HEK293 (cell line): ENCODE measurements around the gene DLL4.

Experiments
- FEZF1 ChIP-seq: fragments of 450-650 bp; formaldehyde crosslinking; IDR thresholded peaks from 2 replicates; pipeline ENCODE4 v1.5.1; 2016; ENCODE audit warnings: missing biosample characterization, missing genetic modification characterization
- GLIS1 ChIP-seq: fragments of 450-650 bp; formaldehyde crosslinking; IDR thresholded peaks from 2 replicates; pipeline ENCODE4 v1.5.1; 2016; ENCODE audit warnings: missing biosample characterization, missing genetic modification characterization
- HOXD13 ChIP-seq: sonication (generic); formaldehyde crosslinking; IDR thresholded peaks from 2 replicates; pipeline ENCODE4 v1.8.0; 2022; ENCODE audit warnings: missing genetic modification reagents, borderline replicate concordance
- KLF9 ChIP-seq: fragments of 450-650 bp; formaldehyde crosslinking; IDR thresholded peaks from 2 replicates; pipeline ENCODE4 v1.5.1; 2016; ENCODE audit warnings: missing biosample characterization, missing genetic modification characterization, low read depth
- OVOL3 ChIP-seq: fragments of 450-650 bp; formaldehyde crosslinking; IDR thresholded peaks from 2 replicates; pipeline ENCODE4 v1.5.1; 2016; ENCODE audit warnings: missing biosample characterization, missing genetic modification characterization
- SCRT1 ChIP-seq: fragments of 450-650 bp; formaldehyde crosslinking; IDR thresholded peaks from 2 replicates; pipeline ENCODE4 v1.5.1; 2016; ENCODE audit warnings: missing biosample characterization, missing genetic modification characterization, borderline replicate concordance
- ZBTB1 ChIP-seq: fragments of 450-650 bp; formaldehyde crosslinking; IDR thresholded peaks from 2 replicates; pipeline ENCODE4 v1.5.1; 2016; ENCODE audit warnings: missing biosample characterization, missing genetic modification characterization
- ZFP69B ChIP-seq: fragments of 450-650 bp; formaldehyde crosslinking; IDR thresholded peaks from 2 replicates; pipeline ENCODE4 v1.5.1; 2016; ENCODE audit warnings: missing biosample characterization, missing genetic modification characterization
- ZNF121 ChIP-seq: fragments of 450-650 bp; formaldehyde crosslinking; IDR thresholded peaks from 2 replicates; pipeline ENCODE4 v1.5.1; 2016; ENCODE audit warnings: missing biosample characterization, missing genetic modification characterization
- ZNF140 ChIP-seq: fragments of 450-650 bp; formaldehyde crosslinking; IDR thresholded peaks from 2 replicates; pipeline ENCODE4 v1.5.1; 2016; ENCODE audit warnings: missing biosample characterization, missing genetic modification characterization
- ZNF155 ChIP-seq: fragments of 450-650 bp; formaldehyde crosslinking; IDR thresholded peaks from 2 replicates; pipeline ENCODE4 v1.5.1; 2016; ENCODE audit warnings: missing biosample characterization, missing genetic modification characterization
- ZNF16 ChIP-seq: fragments of 450-650 bp; formaldehyde crosslinking; IDR thresholded peaks from 2 replicates; pipeline ENCODE4 v1.5.1; 2016; ENCODE audit warnings: low read depth, missing biosample characterization, missing genetic modification characterization
- ZNF184 ChIP-seq: fragments of 450-650 bp; IDR thresholded peaks from 2 replicates; pipeline ENCODE4 v1.5.1; 2018; ENCODE audit warnings: missing biosample characterization, mild to moderate bottlenecking, missing genetic modification characterization
- ZNF2 ChIP-seq: fragments of 450-650 bp; formaldehyde crosslinking; IDR thresholded peaks from 2 replicates; pipeline ENCODE4 v1.5.1; 2016; ENCODE audit warnings: missing biosample characterization, missing genetic modification characterization
- ZNF23 ChIP-seq: fragments of 450-650 bp; formaldehyde crosslinking; IDR thresholded peaks from 2 replicates; pipeline ENCODE4 v1.5.1; 2016; ENCODE audit warnings: missing biosample characterization, missing genetic modification characterization, borderline replicate concordance
- ZNF274 ChIP-seq, 2 experiments: fragments of 200-500 bp in 1 of 2; fragments of 450-650 bp in 1 of 2; sonication (Bioruptor generic) in 1 of 2; formaldehyde crosslinking in 1 of 2; IDR thresholded peaks; 2 replicates each; pipeline versions ENCODE4 v1.5.1 to v1.6.1; 2014 to 2016; ENCODE audit warnings: borderline replicate concordance in 1 of 2, inconsistent platforms in 1 of 2, low read length in 1 of 2, missing biosample characterization in 1 of 2, missing genetic modification characterization in 1 of 2
- ZNF394 ChIP-seq: fragments of 450-650 bp; formaldehyde crosslinking; IDR thresholded peaks from 2 replicates; pipeline ENCODE4 v1.5.1; 2016; ENCODE audit warnings: missing biosample characterization, missing genetic modification characterization, mild to moderate bottlenecking, moderate library complexity, borderline replicate concordance
- ZNF426 ChIP-seq: fragments of 450-650 bp; formaldehyde crosslinking; IDR thresholded peaks from 2 replicates; pipeline ENCODE4 v1.5.1; 2017; ENCODE audit warnings: missing biosample characterization, missing genetic modification characterization, mild to moderate bottlenecking, inconsistent platforms, moderate library complexity
- ZNF514 ChIP-seq: fragments of 450-650 bp; formaldehyde crosslinking; IDR thresholded peaks from 2 replicates; pipeline ENCODE4 v1.5.1; 2016; ENCODE audit warnings: missing biosample characterization, missing genetic modification characterization
- ZNF521 ChIP-seq: fragments of 450-650 bp; formaldehyde crosslinking; IDR thresholded peaks from 2 replicates; pipeline ENCODE4 v1.5.1; 2017; ENCODE audit warnings: missing biosample characterization, mild to moderate bottlenecking, missing genetic modification characterization
- ZNF548 ChIP-seq: fragments of 450-650 bp; formaldehyde crosslinking; IDR thresholded peaks from 2 replicates; pipeline ENCODE4 v1.5.1; 2016; ENCODE audit warnings: missing biosample characterization, missing genetic modification characterization
- ZNF560 ChIP-seq: fragments of 450-650 bp; formaldehyde crosslinking; IDR thresholded peaks from 2 replicates; pipeline ENCODE4 v1.5.1; 2017; ENCODE audit warnings: missing biosample characterization, missing genetic modification characterization, borderline replicate concordance
- ZNF621 ChIP-seq: fragments of 450-650 bp; formaldehyde crosslinking; IDR thresholded peaks from 2 replicates; pipeline ENCODE4 v1.5.1; 2017; ENCODE audit warnings: missing biosample characterization, missing genetic modification characterization
- ZNF837 ChIP-seq: fragments of 450-650 bp; formaldehyde crosslinking; IDR thresholded peaks from 2 replicates; pipeline ENCODE4 v1.5.1; 2016; ENCODE audit warnings: missing biosample characterization, missing genetic modification characterization
- TF ChIP-seq, protein P1 (sequence below): fragments of 450-650 bp; formaldehyde crosslinking; IDR thresholded peaks from 2 replicates; pipeline ENCODE4 v1.5.1; 2017; ENCODE audit warnings: missing biosample characterization, missing genetic modification characterization
- TF ChIP-seq, protein P2 (sequence below): fragments of 450-650 bp; formaldehyde crosslinking; IDR thresholded peaks from 2 replicates; pipeline ENCODE4 v1.5.1; 2016; ENCODE audit warnings: missing biosample characterization, missing genetic modification characterization
- TF ChIP-seq, protein P3 (sequence below): fragments of 450-650 bp; formaldehyde crosslinking; IDR thresholded peaks from 2 replicates; pipeline ENCODE4 v1.5.1; 2016; ENCODE audit warnings: missing biosample characterization, missing genetic modification characterization
- TF ChIP-seq, protein P4 (sequence below): fragments of 450-650 bp; IDR thresholded peaks from 2 replicates; pipeline ENCODE4 v1.5.1; 2018; ENCODE audit warnings: missing biosample characterization, missing genetic modification characterization
- TF ChIP-seq, protein P5 (sequence below): fragments of 450-650 bp; formaldehyde crosslinking; IDR thresholded peaks from 2 replicates; pipeline ENCODE4 v1.5.1; 2017; ENCODE audit warnings: missing biosample characterization, missing genetic modification characterization
- TF ChIP-seq, protein P6 (sequence below): fragments of 450-650 bp; formaldehyde crosslinking; IDR thresholded peaks from 2 replicates; pipeline ENCODE4 v1.5.1; 2016; ENCODE audit warnings: missing biosample characterization, missing genetic modification characterization

Gene DLL4

DNA sequence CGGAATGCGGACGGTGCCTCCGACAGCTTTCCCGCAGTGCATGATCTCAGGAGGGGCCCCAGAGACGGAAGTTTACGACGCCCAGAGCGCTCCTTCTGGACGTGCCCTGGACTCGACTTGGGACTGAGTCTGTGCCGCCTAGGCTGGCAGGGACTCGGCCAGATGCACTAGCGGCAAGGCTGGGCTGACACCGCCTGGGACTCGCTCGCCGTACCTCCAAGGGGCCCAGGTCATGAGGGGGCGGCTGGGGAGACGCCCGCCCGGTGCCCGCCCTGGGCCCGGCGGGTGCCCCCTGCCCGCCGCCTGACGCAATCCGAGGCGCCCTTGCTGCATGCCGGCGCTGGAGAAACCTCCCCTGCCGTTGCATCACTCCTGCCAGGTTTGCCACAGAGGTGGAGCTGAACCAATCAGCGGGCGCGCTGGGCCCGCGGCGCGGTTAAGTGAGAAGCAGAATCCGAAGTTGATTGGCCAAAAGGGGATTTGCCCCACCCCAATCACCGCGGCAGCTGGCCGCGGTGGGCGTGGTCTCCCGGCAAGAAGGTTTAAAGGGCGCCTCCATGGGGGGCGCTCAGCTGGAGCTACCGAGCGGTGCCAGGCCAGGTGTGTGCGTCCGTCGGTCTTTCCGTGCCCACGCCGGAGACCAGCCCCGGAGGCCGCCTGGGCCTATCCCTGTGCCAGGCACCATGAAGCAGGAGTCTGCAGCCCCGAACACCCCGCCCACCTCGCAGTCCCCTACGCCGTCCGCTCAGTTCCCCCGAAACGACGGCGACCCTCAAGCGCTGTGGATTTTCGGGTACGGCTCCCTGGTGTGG, 24.0 kb downstream of the DLL4 start, which contains the start of gene CHAC1 (continued):
- TF ChIP-seq, protein P1, sequence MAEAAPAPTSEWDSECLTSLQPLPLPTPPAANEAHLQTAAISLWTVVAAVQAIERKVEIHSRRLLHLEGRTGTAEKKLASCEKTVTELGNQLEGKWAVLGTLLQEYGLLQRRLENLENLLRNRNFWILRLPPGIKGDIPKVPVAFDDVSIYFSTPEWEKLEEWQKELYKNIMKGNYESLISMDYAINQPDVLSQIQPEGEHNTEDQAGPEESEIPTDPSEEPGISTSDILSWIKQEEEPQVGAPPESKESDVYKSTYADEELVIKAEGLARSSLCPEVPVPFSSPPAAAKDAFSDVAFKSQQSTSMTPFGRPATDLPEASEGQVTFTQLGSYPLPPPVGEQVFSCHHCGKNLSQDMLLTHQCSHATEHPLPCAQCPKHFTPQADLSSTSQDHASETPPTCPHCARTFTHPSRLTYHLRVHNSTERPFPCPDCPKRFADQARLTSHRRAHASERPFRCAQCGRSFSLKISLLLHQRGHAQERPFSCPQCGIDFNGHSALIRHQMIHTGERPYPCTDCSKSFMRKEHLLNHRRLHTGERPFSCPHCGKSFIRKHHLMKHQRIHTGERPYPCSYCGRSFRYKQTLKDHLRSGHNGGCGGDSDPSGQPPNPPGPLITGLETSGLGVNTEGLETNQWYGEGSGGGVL (tag by site-specific recombination), result peak; percentile 74
- TF ChIP-seq, protein P2, sequence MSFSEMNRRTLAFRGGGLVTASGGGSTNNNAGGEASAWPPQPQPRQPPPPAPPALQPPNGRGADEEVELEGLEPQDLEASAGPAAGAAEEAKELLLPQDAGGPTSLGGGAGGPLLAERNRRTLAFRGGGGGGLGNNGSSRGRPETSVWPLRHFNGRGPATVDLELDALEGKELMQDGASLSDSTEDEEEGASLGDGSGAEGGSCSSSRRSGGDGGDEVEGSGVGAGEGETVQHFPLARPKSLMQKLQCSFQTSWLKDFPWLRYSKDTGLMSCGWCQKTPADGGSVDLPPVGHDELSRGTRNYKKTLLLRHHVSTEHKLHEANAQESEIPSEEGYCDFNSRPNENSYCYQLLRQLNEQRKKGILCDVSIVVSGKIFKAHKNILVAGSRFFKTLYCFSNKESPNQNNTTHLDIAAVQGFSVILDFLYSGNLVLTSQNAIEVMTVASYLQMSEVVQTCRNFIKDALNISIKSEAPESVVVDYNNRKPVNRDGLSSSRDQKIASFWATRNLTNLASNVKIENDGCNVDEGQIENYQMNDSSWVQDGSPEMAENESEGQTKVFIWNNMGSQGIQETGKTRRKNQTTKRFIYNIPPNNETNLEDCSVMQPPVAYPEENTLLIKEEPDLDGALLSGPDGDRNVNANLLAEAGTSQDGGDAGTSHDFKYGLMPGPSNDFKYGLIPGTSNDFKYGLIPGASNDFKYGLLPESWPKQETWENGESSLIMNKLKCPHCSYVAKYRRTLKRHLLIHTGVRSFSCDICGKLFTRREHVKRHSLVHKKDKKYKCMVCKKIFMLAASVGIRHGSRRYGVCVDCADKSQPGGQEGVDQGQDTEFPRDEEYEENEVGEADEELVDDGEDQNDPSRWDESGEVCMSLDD (tag by site-specific recombination), result peak; percentile 63; the same call in 1 of the 2 replicates
- no peak for TF ChIP-seq ZNF23 (tag by site-specific recombination)
- no peak for TF ChIP-seq ZNF184 (tag by site-specific recombination)
- TF ChIP-seq ZNF548 (tag by site-specific recombination), result no peak
- peak; percentile 80 for TF ChIP-seq GLIS1
- no peak; the same call in 1 of the 2 replicates for TF ChIP-seq ZNF394 (tag by site-specific recombination)
- TF ChIP-seq ZNF16 (tag by site-specific recombination), result no peak
- no peak for TF ChIP-seq OVOL3 (tag by site-specific recombination)
- TF ChIP-seq, protein P3, sequence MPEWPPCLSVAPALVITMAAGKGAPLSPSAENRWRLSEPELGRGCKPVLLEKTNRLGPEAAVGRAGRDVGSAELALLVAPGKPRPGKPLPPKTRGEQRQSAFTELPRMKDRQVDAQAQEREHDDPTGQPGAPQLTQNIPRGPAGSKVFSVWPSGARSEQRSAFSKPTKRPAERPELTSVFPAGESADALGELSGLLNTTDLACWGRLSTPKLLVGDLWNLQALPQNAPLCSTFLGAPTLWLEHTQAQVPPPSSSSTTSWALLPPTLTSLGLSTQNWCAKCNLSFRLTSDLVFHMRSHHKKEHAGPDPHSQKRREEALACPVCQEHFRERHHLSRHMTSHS (tag by site-specific recombination), result no peak
- TF ChIP-seq HOXD13 (CRISPR knock-in tag), result no peak
- no peak for TF ChIP-seq ZNF621 (tag by site-specific recombination)
- TF ChIP-seq ZNF426 (tag by site-specific recombination), result no peak
- no peak for TF ChIP-seq ZNF514
- no peak for TF ChIP-seq FEZF1 (tag by site-specific recombination)
- TF ChIP-seq ZNF140 (tag by site-specific recombination), result no peak
- TF ChIP-seq, protein P4, sequence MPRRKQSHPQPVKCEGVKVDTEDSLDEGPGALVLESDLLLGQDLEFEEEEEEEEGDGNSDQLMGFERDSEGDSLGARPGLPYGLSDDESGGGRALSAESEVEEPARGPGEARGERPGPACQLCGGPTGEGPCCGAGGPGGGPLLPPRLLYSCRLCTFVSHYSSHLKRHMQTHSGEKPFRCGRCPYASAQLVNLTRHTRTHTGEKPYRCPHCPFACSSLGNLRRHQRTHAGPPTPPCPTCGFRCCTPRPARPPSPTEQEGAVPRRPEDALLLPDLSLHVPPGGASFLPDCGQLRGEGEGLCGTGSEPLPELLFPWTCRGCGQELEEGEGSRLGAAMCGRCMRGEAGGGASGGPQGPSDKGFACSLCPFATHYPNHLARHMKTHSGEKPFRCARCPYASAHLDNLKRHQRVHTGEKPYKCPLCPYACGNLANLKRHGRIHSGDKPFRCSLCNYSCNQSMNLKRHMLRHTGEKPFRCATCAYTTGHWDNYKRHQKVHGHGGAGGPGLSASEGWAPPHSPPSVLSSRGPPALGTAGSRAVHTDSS (tag by site-specific recombination), result no peak
- no peak for TF ChIP-seq ZNF521 (tag by site-specific recombination)
- no peak for TF ChIP-seq ZNF2 (tag by site-specific recombination)
- no peak for TF ChIP-seq SCRT1 (tag by site-specific recombination)
- TF ChIP-seq ZBTB1, result no peak
- no peak; the same call in 1 of the 2 replicates for TF ChIP-seq ZNF837 (tag by site-specific recombination)
- peak; percentile 95 for TF ChIP-seq KLF9 (tag by site-specific recombination)
- no peak for TF ChIP-seq ZNF560 (tag by site-specific recombination)
- TF ChIP-seq, protein P5, sequence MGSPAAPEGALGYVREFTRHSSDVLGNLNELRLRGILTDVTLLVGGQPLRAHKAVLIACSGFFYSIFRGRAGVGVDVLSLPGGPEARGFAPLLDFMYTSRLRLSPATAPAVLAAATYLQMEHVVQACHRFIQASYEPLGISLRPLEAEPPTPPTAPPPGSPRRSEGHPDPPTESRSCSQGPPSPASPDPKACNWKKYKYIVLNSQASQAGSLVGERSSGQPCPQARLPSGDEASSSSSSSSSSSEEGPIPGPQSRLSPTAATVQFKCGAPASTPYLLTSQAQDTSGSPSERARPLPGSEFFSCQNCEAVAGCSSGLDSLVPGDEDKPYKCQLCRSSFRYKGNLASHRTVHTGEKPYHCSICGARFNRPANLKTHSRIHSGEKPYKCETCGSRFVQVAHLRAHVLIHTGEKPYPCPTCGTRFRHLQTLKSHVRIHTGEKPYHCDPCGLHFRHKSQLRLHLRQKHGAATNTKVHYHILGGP (tag by site-specific recombination), result no peak
- TF ChIP-seq ZNF121 (tag by site-specific recombination), result no peak
- peak; percentile 73; the same call in 1 of the 2 replicates for TF ChIP-seq ZFP69B (tag by site-specific recombination)
- no peak for TF ChIP-seq ZNF274 (IDR thresholded peaks at IDR 0.05; ENCODE audit: low read length)
- TF ChIP-seq ZNF274 (tag by site-specific recombination; IDR thresholded peaks at IDR 0.05; ENCODE audit: borderline replicate concordance), result no peak
- TF ChIP-seq, protein P6, sequence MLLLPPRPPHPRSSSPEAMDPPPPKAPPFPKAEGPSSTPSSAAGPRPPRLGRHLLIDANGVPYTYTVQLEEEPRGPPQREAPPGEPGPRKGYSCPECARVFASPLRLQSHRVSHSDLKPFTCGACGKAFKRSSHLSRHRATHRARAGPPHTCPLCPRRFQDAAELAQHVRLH, result no peak
- no peak for TF ChIP-seq ZNF155 (tag by site-specific recombination)
